Middle frontal gyrus (tissue), 1 donor: ENCODE measurements around the gene RPL36.
"Not testable (repeated sequence)": the region's sequence is repeated elsewhere in the genome, so short reads cannot be mapped to it uniquely, and the experiment has no call there.

Source experiments
- DNase-seq: peaks from one replicate; pipeline ENCODE4 v3.0.0-alpha.2; 2015; ENCODE audit warnings: low spot score; ENCODE audit errors: extremely low spot score

The RPL36 gene

DNA sequence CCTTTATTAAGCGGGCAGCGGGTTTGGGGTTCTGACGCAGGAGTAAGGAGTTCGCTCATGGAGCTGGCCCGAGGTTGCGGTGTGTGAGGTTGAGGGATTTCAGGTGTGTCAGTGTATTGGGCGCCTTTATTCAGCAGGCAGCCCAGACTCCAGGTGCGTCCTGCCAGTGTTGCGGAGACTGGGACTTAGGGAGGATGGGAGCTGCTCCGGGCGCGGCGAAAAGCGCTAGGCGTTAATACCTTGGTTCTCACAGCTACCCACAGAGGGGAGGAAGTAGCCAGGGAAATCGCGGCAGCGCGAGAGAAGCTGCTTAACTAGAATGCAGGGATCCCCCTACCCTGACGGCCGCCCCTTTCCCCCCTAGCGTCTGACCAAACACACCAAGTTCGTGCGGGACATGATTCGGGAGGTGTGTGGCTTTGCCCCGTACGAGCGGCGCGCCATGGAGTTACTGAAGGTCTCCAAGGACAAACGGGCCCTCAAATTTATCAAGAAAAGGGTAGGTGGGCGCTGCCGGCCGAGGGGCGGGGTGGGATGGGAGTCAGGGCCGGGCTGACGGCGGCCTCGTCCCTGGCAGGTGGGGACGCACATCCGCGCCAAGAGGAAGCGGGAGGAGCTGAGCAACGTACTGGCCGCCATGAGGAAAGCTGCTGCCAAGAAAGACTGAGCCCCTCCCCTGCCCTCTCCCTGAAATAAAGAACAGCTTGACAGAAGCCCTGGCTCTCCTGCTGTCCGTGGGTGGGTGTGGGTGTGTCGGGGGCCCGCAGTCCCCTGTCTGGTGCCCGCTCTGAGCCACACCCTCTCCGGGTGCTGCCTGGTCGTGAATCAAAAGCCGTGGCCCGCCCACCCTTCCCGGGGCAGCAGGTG, 1.1 kb downstream of the RPL36 start:
- DNase-seq, result no peak

GRCh38 chr19:5691822-5692722, 2.0 kb downstream of the RPL36 start:
- DNase-seq, result no peak

- no peak for DNase-seq
These were observed 2.7 kb downstream of the RPL36 start for GRCh38 chr19:5692723-5693194.

- no peak for DNase-seq
These were observed 3.4 kb downstream of the RPL36 start for GRCh38 chr19:5693195-5694166.

GRCh38 chr19:5694167-5694955, 4.3 kb downstream of the RPL36 start:
- DNase-seq, result no peak

GRCh38 chr19:5694956-5695648, 5.0 kb downstream of the RPL36 start:
- DNase-seq, result no peak

- no peak for DNase-seq
These were observed 5.6 kb downstream of the RPL36 start for GRCh38 chr19:5695649-5696195.

DNA sequence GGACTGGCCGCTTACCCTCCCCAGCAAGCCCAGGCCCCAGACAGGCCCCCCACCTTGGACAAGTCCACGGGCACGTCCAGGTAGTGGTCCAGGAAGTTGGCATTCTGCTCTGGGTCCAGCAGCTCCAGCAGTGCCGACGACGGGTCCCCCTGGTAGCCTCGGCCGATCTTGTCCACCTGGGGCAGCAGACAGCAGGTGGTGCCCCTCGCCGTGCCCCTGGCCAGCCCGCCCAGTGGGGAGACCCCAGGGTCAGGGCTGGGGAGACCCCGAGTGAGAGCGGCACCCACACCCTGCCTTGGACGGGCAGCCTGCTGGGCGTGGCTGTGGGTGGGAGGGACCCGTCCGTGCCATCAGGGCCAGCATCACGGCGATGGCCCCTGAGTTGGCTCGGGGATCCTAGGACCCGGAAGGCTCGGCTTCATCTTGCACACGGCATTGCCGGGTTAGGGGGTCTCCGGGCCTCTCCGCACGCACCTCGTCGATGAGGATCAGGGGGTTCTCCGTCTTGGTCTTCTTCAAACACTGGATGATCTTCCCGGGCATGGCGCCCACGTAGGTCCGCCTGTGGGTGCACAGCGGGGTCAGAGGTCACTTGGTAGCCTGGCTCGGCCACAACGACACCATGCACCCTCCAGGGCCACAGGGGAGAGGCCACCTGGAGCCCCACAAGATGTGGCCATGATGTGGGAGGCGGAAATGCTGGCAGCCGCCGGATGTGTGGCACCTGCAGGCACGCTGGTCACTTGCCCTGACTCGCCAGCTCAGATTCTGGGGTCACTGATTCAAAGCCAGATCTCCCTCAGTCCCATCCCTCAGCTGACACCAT, 6.3 kb downstream of the RPL36 start:
- no peak for DNase-seq

DNA sequence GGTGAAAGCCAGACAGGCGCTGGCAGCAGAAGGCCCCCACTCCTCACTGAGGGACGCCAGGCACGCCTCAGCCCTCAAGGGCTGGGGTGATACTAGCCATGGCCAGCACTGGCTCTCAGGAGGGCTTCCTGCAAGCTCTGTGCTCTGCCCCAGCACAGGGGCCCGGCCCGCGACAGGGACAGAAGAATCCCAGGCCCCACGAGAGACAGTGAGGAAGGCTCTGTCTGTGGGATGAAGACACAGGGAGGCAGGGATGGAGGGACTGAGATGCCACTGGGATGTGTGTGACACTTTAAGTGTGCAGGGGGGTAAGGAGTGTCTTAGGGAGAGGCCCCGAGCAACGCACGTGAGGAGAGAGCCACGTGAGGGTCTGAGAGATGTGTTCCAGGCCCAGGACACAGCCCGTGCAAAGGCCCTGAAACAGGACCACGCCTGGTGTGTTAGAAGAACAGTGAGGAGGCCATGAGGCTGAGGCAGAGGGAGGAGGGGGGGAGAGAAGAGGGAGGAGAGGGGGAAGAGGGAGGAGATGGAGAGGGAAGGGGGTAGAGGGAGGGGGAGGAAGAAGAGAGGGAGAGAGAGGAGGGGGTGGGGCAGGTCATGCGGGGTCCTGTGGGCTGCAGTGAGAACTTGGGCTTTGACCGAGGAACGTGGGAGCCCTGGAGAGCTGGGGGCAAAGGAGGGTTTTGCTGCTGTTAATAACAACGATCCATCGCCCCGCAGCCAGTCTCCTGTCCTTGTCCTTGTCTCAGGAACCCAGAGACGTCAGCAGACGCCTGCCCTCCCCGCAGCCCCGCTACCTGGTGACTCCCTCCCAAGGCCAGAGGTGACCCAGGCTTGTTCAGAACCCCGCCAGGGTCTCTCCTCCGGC, 7.2 kb downstream of the RPL36 start:
- no peak for DNase-seq

DNA sequence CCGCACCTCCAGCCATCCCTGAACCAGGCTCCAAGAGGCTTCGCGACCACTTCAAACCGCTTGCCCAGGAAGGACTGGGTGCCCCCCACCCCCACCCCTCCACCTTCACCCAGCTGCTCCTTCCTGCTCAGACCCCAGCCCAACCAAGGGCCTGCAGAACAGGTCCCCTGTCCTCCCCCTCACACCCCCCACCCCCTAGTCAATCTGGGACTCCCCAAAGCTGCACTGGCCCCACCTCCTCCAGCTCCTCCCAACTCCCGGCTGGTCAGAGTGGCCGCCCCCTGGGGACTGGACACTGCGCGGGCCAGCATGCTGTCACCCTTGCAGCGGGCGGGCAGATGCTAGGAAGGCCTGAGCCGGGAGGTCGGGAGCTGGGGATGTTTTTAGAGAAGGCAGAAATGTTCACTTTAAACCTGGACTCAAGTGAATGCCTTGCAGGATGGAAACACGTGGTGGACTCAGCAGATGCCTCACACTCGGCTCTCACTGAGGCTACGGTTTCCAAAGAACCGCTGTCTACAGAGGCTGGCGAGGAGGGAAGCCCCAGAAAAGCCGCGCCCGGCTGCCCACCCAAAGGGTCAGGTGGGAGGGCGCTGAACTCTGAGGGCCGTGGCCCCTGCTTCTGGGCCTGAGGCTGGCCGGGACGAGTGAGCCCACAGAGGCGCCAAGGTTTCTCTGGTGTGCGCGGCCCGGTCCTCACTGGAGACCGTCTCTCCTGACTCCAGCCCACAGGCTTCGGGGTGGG, 8.0 kb downstream of the RPL36 start:
- no peak for DNase-seq

- no peak for DNase-seq
These were observed 8.7 kb downstream of the RPL36 start for GRCh38 chr19:5698635-5699422.

DNA sequence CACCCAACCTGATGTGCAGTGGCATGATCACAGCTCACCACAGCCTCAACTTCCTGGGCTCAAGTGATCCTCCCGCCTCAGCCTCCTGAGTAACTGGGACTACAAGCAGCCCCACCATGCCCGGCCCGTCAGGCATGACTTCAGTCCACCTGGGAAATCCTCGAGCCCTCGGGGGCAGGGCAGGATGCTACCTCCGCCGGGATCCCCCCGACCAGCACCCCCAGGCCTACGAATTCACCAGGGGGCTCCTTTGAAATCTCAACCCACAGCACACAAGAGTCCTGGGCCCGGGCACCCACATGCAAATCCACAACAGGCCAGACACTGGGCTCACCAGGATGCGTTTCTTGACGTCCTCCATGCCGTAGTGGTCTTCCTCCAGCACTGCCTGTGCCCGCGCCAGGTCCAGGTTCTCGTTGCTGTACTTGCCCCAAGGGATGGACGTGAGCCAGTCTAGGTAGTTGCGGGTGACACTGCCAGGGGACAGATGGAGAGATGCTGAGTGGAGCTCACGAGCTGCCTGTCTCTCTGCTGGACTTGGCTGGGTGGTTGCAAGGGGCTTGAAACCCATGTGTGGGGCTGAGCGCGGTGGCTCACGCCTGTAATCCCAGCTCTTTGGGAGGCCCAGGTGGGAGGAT, 10.5 kb downstream of the RPL36 start:
- no peak for DNase-seq

DNA sequence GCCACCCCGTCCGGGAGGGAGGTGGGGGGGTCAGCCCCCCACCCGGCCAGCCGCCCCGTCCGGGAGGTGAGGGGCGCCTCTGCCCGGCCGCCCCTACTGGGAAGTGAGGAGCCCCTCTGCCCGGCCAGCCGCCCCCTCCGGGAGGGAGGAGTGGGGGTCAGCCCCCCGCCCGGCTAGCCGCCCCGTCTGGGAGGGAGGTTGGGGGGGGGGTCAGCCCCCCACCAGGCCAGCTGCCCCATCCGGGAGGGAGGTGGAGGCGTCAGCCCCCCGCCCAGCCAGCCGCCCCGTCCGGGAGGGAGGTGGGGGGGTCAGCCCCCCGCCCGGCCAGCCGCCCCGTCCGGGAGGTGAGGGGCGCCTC, 11.9 kb downstream of the RPL36 start:
- DNase-seq, result not testable (repeated sequence)

- DNase-seq, result no peak
These were observed 14.0 kb downstream of the RPL36 start for GRCh38 chr19:5703819-5704818.
